Activated CD8-positive, alpha-beta memory T cell treated with anti-CD3 and anti-CD28 coated beads for 36 hours (primary cell): ENCODE measurements around the gene SRPK2. TPM values are rescaled to one million over a fixed set of nuclear protein-coding genes. Genes with fewer than 3 reads are reported as not detected.
"Not testable (repeated sequence)": the region's sequence is repeated elsewhere in the genome, so short reads cannot be mapped to it uniquely, and the experiment has no call there.

Experiments
- CTCF ChIA-PET: fragments of 350-600 bp; sonication (Branson Sonifier 250); formaldehyde crosslinking; loops from one replicate; lab custom pipeline; 2021; ENCODE audit warnings: antibody characterized with exemption; lab: Charles Lee
- POLR2A ChIA-PET: fragments of 350-600 bp; sonication (Branson Sonifier 250); formaldehyde crosslinking; loops from one replicate; lab custom pipeline; 2021; ENCODE audit warnings: antibody characterized with exemption; lab: Charles Lee
- total RNA-seq, 2 experiments: library from RNA; stranded (reverse); gene quantifications; one replicate each; pipeline ENCODE4 v1.2.3, GENCODE V29; 2021

The SRPK2 gene
- total RNA-seq, 2 experiments from 2014 or later = 38.8 to 43.9 TPM

DNA sequence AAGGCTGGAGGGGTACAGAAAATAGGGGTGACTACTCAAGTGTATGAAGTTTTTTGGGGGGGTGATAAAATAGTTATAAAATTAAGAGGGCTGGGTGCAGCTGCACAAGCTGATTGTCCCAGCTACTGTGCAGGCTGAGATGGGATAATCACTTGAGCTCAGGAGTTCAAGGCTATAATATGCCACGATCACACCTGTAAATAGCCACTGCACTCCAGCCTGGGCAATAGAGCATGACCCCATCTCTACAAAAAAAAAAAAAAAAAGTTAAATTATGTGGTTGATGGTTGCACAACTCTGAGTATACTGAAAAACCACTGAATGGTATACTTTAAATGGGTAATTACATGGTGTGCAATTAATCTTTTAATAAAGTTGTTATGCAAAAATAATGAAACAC is 172.9 kb downstream of the SRPK2 start:
- POLR2A ChIA-PET = interaction anchor here (0.6 kb wide), 1 partner anchor 66 kb away, joined by 3 read pairs; no protein-coding TSS in a partner anchor
- CTCF ChIA-PET = no interaction called here

- POLR2A ChIA-PET = no interaction called here
- CTCF ChIA-PET = no interaction called here
Measured at GRCh38 chr7:105215182-105215581, 173.5 kb downstream of the SRPK2 start.

- ChIA-PET POLR2A (no interaction called here), CTCF (no interaction called here)
Measured at GRCh38 chr7:105213611-105214010, 175.1 kb downstream of the SRPK2 start.

DNA sequence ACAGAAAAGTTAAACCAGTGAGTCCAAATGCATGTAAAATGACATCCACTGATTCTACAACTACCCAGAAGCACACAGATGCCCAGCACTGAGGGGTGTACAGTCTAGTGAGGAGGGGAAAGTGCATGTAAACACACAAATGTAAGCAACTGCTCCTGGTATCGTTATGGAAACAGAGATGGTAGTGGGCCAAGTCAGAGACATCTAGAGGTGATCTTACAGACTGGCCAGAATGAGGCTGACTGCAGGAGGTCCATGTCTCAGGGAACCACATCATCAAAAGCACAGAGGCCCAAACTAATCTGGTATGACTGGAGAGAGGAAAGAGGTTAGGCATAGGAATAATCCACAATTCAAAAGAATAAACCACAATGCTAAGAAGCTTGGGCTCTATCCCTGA is 176.5 kb downstream of the SRPK2 start:
- ChIA-PET POLR2A (interaction anchor here (0.6 kb wide), 1 partner anchor 51 kb away, joined by 3 read pairs; no protein-coding TSS in a partner anchor), CTCF (no interaction called here)

DNA sequence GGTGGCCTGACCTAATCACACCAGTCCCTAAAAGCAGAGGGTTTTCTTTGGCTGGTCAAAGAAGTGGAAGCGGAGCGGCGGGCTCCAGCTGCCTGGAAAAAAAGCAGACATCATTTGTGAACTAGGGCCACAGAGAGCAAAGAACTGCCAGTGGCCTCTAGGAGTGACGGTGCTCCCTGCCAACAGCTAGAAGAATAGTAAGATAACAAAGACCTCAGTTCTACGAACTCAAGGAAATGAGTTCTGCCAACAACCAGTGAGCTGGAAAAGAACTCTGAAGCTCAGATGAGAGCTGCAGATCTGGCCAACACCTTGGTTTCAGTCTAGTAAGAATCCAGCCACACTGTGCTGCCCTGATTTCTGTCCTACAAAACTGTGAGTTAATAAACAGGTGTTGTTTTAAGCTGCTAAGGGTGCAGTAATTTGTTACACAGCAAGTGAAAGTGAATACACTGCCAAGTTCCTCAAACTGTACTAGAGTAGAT is 178.0 kb downstream of the SRPK2 start:
- CTCF ChIA-PET = no interaction called here
- POLR2A ChIA-PET = no interaction called here

DNA sequence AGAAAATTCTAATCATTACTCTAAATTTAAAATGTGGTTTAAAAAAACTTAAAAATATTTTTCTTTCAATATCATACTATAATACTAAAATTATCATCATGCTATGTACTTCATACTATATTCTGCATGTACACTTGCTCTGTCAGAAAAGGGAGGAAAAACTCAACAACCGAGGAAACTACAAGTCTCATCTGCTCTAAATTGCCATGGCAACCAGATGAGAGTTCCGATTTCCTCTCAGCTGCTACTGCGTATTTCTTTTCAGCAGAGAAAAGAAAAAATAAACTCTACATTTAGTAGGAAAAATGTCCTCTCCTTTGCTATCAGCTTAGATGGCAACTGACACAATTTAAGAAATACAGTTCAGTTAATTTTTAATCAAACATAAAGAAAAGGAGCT is 178.9 kb downstream of the SRPK2 start:
- POLR2A ChIA-PET = no interaction called here
- CTCF ChIA-PET = no interaction called here

DNA sequence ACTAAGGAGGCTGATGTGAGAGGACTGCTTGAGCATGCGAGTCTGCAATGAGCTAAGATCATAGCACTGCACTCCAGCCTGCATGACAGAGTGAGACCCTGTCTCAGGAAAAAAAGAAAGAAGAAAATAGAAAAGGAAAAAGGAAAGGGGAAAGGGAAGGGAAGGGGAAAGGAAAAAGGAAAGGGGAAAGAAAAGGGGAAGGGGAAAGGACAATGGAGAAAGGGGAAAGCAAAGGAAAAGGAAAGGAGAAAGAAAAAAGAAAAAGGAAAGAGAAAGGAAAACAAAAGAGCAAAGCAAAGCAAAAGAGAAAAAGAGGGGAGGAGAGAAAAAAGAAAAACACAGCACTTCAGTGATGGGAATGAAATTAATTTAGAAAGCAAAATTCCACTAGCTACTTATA is 179.3 kb downstream of the SRPK2 start:
- POLR2A ChIA-PET = no interaction called here
- CTCF ChIA-PET = no interaction called here

GRCh38 chr7:105206985-105207384 is 181.7 kb downstream of the SRPK2 start:
- CTCF ChIA-PET = no interaction called here
- POLR2A ChIA-PET = no interaction called here

- ChIA-PET CTCF (interaction anchor here (0.7 kb wide), 1 partner anchor 279 kb away, joined by 3 read pairs; no protein-coding TSS in a partner anchor), POLR2A (interaction anchor here (0.6 to 0.7 kb wide), 3 partner anchors 61 to 182 kb away, joined by 4 to 7 read pairs (median 6); no protein-coding TSS in a partner anchor)
Measured at GRCh38 chr7:105205592-105206237, 183.0 kb downstream of the SRPK2 start.

DNA sequence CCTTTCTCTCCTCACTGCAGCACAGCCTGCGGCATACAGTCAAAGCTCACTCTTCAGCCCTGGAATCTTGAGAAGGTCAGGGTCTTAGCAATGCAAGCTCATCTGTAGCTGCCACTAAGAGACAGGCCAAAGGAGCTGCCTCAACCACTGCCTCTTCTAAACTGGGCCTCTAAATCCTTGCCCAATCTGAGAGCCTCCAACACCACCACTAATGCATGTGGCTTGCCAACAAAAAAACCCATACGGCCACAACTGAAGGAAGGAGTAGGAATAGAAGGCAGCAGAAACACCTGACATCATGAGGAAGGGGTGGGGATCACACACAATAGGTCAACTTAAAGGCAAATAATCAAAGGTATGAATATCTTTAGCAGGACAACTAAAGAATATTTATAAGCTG is 183.8 kb downstream of the SRPK2 start:
- CTCF ChIA-PET = no interaction called here

GRCh38 chr7:105204520-105204919 is 184.2 kb downstream of the SRPK2 start:
- POLR2A ChIA-PET = interaction anchor here (0.7 kb wide), 1 partner anchor 85 kb away, joined by 3 read pairs; no protein-coding TSS in a partner anchor
- CTCF ChIA-PET = no interaction called here

More for the DNA sequence above, 183.8 kb downstream of the SRPK2 start:
- POLR2A ChIA-PET = interaction anchor here (0.6 to 0.7 kb wide), 3 partner anchors 62 to 85 kb away, joined by 3 to 7 read pairs (median 6); no protein-coding TSS in a partner anchor

DNA sequence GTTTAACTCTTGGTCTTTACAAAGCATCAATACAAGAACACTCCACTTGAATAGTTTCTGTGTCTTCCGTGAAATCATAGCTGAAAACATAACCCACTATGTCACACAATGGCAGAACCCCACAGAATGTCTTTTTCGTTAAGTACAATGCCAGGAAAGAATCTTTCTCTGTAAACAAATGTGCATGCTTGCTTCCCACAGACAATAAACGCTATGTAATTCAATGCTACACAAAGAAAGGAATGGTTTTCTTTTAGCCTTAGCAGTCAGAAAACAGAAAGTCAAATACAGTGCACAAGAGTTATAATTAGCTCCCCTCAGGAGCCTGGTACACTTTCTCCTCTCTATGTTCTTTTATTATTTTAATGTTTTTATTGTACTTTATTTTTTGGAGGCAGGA is 186.1 kb downstream of the SRPK2 start:
- POLR2A ChIA-PET = no interaction called here
- CTCF ChIA-PET = interaction anchor here (1.1 kb wide), 1 partner anchor 15 kb away, joined by 3 read pairs; no protein-coding TSS in a partner anchor

GRCh38 chr7:105199386-105199785 is 189.3 kb downstream of the SRPK2 start:
- POLR2A ChIA-PET = no interaction called here
- CTCF ChIA-PET = no interaction called here

- CTCF ChIA-PET = no interaction called here
Measured at GRCh38 chr7:105198223-105198622, 190.5 kb downstream of the SRPK2 start.

DNA sequence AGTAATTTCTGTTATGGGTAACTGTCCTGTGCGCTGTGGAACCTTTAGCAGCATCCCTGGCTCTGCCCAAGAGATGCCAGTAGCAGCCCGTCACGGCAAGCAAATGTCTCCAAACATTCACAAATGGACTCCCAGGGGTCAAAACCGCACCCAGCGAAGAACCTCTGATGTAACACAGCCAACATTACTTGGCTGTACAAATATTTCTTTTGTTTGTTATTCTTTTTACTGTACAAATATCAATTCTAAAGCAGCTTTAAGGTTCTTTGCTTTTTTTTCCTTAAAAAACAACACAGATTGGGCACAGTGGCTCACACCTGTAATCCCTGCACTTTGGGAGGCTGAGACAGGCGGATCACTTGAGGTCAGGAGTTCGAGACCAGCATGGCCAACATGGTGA is 192.2 kb downstream of the SRPK2 start:
- POLR2A ChIA-PET = no interaction called here
- CTCF ChIA-PET = no interaction called here

More at GRCh38 chr7:105198223-105198622, 190.5 kb downstream of the SRPK2 start:
- POLR2A ChIA-PET = no interaction called here

DNA sequence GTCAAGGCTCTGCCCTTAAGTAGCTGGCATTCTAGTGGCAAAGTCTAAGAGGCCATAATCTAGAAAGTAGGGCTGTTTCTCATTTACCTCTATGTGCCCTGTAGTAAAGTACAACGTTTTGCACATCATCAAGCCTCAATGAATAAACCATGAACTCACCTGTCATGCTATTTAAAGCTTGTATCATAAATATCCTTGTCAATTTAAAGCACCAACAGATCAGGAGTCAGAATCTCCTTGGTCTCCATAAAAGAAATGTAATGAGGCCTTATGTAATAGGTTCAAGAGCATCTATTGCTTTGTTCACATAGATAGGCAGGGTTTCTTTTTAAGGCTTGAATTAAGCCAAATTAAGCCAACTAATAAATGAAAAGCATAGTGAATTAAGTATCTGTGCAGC is 192.8 kb downstream of the SRPK2 start:
- POLR2A ChIA-PET = no interaction called here
- CTCF ChIA-PET = no interaction called here

- CTCF ChIA-PET = not testable (repeated sequence)
Measured at GRCh38 chr7:105194959-105195358, 193.8 kb downstream of the SRPK2 start.

DNA sequence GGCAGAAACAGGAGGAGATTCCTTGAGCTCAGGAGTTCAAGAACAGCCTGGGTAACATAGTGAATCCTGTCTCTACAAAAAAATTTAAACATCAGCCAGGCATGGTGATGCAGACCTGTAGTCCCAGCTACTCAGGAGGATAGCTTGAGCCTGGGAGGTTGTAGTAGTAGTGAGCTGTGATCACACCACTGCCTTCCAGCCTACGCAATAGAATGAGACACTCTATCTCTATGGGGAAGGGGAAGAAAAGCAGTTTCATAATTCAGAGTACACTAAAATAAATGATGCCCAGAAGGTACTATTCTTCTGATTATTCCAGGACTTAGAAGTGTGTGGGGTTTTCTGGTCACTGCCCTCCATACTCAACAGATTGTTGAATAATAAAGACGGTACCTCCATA is 197.4 kb downstream of the SRPK2 start:
- POLR2A ChIA-PET = no interaction called here
- CTCF ChIA-PET = no interaction called here

More at GRCh38 chr7:105194959-105195358, 193.8 kb downstream of the SRPK2 start:
- POLR2A ChIA-PET = not testable (repeated sequence)

DNA sequence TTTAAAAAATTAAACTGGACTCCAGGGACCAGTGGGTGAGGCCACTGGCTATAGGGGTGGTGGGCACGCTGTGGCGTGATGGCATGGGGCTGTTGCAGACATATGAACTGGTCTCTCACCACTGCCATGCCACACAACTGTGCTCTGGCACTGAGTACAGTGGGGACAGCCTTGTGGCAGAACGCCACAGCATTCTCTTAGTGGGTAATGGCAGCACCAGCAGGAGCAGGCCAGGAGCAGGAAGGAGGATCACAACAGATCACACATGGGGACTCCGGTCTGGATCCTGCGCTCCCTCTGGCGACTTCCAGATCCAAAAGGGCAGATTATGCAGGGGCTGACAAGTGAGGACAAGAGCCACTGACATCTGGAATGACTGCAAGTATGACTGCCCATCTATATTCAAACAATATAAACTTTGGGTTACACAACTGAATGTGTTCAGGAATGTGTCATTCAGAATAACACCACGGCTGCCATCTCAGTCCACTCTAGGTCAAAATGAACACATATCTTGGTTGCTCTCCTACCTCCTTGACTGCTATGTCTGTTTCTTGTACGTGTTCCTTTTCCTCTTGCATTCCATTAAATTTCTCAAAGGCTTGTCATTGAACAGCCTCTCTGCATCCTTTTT is 198.7 kb downstream of the SRPK2 start:
- ChIA-PET CTCF (no interaction called here), POLR2A (no interaction called here)

GRCh38 chr7:105188201-105188600 is 200.5 kb downstream of the SRPK2 start:
- ChIA-PET CTCF (no interaction called here), POLR2A (no interaction called here)
